OCI-LY7 (cell line): ENCODE measurements around the gene CGN.

Experiments used
- CTCF ChIP-seq: fragments of 200-600 bp; sonication (generic); conservative IDR thresholded peaks from 2 replicates; pipeline ENCODE4 v1.5.1; 2014; ENCODE audit warnings: mild to moderate bottlenecking, antibody characterized with exemption, low read length, moderate library complexity, mixed read lengths
- EZH2phosphoT487 ChIP-seq: fragments of 200-600 bp; sonication (generic); IDR thresholded peaks from 2 replicates; pipeline ENCODE4 v1.6.1; 2018; ENCODE audit warnings: low read depth, borderline replicate concordance, mild to moderate bottlenecking, mixed run types, antibody characterized with exemption, low read length, moderate library complexity, mixed read lengths

DNA sequence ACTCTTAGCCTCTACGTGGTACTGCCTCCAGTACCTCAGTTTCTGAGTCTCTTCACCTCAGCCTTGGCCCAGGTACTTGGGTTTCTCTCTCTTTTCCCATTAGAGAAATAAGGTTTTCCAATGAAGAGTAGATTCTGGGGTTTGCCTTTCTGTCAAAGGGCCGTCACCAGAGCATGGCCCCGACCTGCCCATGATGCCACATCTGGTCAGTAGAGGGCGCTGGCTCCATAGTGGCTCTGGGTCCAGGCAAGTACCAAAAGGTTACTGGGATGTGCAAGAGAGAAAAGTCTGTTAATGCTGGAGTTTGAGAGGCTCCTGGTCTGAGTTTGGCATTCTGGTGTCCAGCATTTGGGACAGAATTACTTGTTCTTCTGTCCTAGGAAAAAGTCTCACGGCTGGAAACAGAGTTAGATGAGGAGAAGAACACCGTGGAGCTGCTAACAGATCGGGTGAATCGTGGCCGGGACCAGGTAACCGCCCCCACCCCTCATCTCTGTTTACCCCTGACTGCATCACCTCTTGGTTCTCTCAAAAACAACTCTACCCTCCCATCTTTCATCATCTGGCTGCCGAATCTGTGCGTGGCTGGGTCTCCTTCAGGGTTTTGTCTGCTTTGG is 23.6 kb downstream of the CGN start:
- TF ChIP-seq CTCF (peak; percentile 97), EZH2phosphoT487 (no peak)
